HCEC 1CT (cell line): ENCODE data around the gene BEST2.
"Not testable (repeated sequence)": the region's sequence is repeated elsewhere in the genome, so short reads cannot be mapped to it uniquely, and the experiment has no call there.

Source experiments
- DNase-seq: peaks from one replicate; pipeline ENCODE4 v3.0.0-alpha.2; 2017

BEST2 gene

DNA sequence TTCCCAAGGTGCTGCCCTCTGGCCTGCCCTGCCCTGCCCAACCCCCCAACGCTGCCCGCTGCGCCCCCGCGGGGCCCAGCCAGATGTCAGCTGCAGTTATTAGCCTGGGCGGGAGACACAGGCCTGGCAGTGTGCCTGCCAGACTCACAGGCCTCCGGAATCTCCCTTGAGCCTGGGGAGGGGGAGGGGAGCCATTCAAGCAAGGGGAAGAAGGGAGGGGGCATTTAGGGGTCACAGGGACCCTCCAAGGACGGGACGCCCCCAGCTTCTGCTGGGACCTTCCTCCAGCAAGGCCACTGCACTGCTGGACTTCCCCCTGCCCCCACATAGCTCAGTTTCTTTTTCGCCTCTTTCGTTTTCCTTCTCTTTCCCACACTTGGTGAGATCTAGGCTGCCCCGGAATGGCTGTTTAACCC, 37.1 kb downstream of the BEST2 start:
- DNase-seq, result peak; percentile 79

DNA sequence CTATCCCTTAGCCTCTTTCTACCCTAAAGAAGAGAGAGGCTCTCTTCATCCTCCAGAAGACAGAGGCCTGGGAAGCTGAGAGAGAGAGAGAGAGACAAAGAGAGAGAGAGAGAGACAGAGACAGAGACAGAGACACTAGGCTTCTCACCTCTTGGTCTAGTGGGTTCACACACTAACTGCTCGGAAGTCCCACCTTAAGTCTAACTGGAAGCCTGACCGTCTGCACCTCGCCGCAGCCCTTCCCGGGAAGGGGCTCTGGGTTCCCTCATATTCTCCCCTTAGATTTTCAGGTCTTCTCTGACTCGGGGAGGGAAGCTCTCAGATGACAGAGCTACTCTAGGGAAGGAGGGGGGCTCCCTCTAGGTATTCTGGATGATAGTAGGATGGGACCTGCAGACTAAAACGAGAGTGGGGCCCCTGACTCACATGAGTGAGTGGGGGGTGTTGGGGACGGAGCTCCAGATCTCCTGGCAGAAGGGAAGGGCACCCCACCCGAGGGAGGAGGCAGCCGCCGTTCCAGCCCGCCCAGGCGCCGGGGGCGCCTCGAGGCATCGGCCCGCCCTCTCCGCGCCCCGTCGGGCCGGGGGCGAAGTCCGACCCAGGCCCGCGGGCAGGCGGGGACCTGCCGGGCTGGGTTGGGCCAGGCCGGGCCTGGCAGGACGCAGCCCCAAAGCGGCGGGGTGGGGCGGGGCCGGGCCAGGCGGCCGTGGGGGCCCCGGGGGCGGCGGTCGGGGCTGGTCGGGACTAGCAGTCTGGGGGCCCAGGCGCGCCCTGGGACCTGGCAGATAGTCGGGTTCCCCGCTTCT, 37.7 kb downstream of the BEST2 start:
- no peak for DNase-seq

DNA sequence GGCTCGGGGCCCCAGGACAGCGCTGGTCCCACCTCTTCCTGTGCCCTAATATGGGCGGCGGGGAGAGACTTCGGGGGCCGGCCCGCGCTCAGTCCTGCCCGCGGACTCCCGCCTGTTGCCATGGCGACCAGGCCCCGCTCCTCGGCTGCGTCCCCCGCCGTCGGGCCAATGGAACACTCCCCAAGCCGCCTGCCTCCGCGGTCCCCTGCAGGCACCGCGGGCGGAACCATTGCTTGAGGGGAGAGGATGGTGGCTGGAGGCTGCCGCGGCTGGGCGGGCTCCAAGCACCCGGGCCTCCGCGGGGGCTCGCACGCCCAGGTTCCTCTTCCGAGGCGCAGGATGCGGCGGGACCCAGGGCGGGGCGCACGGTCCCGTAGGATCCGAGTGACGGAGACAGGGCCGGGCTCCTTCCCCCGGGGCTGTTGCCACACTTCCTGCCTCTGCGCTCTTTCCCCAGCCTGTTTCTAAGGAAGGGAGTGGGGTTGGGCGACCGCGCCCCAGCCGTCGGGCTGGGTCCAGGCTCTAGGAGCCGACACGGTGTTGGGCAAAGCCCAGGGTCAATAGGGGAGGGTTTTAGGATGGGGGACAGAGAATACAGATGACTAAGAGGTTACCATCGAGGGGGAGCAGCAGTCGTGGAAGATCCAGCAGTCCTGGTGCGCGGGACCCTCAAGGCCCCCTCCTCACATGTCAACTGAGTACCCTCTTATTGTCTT, 38.5 kb downstream of the BEST2 start:
- peak; percentile 98 for DNase-seq

DNA sequence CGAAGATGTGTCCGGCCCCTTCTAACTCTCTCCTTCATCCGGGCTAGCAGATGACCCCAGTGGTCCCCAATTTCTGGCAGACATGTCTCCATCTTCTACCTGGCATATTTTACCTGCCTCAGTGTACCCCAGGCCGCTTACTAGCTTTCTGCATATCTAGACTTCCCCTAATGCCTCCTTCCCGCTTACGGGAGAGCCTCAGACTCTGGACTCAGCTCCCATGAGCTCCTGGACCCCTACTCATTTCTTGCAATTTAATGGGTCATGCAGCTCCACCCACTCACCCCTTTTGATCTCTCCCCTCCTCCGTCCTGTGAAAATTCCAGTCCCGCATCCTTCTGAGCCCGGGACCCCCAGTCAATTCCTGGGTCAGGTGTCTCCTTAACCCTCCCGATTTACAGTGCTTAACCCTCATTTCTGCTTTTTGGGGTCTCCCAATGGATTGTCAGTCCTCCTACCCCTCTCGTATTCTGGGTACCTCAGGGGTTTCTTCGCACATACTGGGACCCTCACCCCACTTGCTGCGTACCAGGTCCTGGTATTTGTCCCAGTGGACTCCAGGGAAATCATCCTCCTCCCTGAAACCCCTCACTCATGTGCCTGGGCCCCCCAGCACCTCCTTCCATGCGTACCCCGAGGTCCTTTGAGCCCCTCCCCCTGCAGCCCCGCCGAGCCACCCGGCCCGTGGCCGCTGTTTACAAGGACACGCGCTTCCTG, 39.2 kb downstream of the BEST2 start:
- peak; percentile 11 for DNase-seq

DNA sequence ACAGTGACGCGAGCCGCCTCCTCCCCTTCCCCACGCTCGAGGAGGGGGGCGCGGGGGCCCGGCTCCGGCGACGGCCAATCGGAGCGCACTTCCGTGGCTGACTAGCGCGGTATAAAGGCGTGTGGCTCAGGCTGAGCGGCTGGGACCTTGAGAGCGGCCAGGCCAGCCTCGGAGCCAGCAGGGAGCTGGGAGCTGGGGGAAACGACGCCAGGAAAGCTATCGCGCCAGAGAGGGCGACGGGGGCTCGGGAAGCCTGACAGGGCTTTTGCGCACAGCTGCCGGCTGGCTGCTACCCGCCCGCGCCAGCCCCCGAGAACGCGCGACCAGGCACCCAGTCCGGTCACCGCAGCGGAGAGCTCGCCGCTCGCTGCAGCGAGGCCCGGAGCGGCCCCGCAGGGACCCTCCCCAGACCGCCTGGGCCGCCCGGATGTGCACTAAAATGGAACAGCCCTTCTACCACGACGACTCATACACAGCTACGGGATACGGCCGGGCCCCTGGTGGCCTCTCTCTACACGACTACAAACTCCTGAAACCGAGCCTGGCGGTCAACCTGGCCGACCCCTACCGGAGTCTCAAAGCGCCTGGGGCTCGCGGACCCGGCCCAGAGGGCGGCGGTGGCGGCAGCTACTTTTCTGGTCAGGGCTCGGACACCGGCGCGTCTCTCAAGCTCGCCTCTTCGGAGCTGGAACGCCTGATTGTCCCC, 39.9 kb downstream of the BEST2 start, which contains the start of gene JUNB:
Gene JUNB (plus strand): TSS at position 142 of the 706 bp plus-strand sequence. CDS start 286 bp downstream, at position 428.
- DNase-seq, result peak; percentile 98

DNA sequence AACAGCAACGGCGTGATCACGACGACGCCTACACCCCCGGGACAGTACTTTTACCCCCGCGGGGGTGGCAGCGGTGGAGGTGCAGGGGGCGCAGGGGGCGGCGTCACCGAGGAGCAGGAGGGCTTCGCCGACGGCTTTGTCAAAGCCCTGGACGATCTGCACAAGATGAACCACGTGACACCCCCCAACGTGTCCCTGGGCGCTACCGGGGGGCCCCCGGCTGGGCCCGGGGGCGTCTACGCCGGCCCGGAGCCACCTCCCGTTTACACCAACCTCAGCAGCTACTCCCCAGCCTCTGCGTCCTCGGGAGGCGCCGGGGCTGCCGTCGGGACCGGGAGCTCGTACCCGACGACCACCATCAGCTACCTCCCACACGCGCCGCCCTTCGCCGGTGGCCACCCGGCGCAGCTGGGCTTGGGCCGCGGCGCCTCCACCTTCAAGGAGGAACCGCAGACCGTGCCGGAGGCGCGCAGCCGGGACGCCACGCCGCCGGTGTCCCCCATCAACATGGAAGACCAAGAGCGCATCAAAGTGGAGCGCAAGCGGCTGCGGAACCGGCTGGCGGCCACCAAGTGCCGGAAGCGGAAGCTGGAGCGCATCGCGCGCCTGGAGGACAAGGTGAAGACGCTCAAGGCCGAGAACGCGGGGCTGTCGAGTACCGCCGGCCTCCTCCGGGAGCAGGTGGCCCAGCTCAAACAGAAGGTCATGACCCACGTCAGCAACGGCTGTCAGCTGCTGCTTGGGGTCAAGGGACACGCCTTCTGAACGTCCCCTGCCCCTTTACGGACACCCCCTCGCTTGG, 40.7 kb downstream of the BEST2 start:
- peak; percentile 52 for DNase-seq

DNA sequence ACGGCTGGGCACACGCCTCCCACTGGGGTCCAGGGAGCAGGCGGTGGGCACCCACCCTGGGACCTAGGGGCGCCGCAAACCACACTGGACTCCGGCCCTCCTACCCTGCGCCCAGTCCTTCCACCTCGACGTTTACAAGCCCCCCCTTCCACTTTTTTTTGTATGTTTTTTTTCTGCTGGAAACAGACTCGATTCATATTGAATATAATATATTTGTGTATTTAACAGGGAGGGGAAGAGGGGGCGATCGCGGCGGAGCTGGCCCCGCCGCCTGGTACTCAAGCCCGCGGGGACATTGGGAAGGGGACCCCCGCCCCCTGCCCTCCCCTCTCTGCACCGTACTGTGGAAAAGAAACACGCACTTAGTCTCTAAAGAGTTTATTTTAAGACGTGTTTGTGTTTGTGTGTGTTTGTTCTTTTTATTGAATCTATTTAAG, 41.3 kb downstream of the BEST2 start:
- no peak for DNase-seq

DNA sequence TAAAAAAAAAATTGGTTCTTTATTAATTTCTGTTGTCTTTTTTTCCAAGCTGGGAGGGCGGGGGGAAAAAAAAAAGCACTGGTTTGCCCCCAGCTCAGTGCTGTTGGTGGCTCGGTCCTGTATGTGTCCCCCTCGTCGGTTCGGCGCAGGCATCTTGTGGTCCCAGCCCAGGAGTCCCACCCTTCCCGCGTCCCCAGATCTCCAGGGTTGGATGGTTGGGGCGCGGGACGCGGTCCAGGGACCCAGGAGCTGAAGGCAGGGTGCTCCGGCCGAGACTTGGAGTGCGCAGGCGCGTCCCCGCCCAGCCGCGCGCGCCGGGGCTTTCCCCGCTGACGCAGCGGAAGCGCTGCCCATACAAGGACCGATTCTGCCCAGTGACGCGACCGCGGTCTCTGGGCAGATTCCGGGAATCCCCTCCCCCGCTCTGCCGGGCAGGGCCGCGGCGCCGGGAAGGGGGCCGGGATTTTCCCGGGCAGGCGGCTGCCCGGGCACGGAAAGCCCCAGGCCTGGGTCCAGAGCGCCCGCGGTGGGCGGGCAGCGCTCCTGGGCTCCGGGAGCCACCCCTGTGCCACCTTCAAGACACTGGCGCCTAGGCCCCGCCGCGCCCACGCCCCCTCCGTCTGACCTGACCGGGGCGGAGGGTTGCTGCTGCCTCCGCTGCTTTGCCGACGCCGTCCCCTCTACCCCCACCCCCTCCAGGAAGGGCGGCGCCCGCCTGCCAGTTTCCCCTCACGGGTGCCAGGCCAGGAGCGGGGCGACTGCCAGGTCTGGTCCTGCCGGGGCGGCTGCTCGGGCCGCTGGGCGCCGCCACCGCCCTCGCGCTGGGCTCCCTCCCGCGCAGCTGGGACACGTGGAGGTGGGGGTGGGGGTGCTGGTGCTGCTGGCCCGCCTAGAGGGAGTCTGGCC, 42.0 kb downstream of the BEST2 start:
- peak; percentile 85 for DNase-seq

DNA sequence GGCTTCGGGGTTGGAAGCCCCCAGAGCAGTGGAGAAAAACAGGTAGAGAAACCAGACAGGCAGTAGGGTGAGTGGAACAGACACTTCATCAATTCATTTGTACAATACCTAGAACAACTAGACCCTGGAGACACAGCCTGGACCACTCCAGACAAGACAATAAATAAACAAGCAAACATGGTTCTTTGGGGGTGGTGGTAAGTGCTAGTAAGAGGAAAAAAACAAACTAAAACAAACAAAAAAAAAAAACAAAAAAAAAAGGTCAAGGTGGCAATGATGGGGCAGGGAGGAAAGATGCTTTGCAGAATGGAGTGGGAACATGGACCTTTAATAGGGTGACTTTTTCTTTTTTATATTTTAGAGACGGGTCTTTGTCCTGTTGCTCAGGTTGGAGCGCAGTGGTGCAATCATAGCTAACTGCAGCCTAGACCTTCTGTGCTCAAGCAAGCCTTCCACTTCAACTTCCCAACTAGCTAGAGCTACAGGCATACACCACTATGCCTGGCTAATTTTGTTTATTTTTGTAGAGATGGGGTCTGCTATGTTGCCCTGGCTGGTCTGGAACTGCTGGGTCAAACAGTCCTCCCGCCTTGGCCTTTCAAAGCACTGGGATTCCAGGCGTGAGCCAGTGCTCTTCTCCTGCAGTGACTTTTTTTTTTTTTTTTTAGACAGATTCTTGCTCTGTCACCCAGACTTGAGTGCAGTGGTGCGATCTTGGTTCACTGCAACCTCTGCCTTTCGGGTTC, 42.8 kb downstream of the BEST2 start:
- DNase-seq, result no peak

DNA sequence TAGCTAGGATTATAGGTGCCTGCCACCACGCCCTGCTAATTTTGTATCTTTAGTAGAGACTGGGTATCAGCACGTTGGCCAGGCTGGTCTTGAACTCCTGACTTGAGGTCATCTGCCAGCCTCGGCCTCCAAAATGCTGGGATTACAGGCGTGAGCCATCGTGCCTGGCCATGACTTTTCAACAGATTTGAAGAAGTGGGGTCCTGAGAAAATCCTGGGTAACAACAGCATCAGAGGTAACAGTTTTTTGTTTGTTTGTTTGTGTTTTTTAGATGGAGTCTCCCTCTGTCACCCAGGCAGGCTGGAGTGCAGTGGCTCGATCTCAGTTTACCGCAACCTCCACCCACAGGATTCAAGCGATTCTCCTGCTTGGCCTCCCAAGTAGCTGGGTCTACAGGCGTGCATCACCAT, 43.4 kb downstream of the BEST2 start:
- no peak for DNase-seq

DNA sequence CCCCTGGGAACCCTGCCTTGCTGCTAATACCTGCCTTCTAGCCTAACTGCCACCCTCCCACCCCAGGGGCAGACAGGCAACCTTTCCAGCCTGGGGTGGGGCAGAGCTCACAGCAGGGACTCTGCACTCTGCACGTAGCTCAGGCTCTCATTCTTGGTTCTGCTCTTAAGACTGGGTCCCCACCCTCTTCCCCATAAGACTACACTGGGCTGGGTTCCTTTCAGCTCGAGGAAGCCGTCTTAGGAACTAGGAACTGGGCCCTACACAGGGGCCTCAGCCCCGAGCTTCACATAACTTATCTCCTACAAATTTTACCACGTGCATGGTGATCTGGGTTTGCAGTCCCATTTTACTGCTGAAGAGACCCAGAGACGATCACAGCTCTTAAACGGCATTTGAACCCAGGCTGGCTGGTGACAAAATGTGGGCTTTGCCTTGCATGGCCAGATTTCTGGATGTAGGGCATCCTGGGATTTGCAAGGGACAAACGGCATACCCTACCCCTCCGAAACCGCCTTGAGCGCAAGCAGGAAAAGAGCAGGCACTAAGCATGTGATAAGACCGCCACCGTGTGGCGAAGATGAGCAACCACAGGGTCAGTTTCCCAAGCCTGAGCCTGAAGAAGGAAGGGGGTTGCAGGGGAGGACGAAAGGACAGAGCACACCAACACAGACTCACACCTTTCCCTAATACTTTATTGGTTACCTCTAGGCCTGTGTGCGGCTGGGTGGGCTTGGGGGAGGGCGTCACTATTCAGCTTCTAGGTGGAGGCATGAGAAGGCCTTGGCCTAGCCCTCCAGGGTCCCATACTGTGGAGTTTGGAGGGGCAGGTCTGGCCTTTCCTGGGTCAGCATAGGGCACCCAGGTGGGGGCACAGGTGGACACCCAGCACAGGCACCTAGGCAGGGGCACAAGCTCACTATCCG, 44.8 kb downstream of the BEST2 start:
- DNase-seq, result peak; percentile 76

DNA sequence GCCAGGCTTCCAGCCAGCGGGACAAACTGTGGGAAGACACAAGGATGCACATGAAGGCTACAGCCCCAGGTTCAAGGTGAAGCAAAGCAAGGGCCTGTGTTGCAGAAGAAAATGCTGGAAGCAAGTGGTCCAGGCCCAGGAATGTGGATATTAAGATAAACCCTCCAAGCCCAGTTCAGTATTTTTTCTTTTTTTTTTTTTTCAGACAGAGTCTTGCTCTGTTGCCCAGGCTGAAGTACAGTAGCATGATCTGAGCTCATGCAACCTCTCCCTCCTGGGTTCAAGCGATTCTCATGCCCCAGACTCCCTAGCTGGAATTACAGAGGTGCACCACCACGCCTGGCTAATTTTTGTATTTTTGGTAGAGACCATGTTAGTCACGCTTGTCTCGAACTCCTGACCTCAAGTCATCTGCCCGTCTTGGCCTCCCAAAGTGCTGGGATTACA, 45.6 kb downstream of the BEST2 start:
- no peak for DNase-seq

DNA sequence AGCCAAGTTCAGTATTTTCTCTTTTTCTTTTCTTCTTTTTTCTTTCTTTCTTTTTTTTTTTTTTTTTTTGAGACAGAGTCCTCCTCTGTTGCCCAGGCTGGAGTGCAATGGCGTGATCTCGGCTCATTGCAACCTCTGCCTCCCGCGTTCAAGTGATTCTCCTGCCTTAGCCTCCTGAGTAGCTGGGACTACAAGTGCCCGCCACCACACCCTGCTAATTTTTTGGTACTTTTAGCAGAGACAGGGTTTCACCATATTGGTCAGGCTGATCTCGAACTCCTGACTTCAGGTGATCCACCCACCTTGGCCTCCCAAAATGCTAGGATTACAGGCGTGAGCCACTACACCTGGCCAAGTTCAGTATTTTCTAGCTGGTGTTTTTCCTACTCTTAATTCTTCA, 46.0 kb downstream of the BEST2 start:
- not testable (repeated sequence) for DNase-seq

DNA sequence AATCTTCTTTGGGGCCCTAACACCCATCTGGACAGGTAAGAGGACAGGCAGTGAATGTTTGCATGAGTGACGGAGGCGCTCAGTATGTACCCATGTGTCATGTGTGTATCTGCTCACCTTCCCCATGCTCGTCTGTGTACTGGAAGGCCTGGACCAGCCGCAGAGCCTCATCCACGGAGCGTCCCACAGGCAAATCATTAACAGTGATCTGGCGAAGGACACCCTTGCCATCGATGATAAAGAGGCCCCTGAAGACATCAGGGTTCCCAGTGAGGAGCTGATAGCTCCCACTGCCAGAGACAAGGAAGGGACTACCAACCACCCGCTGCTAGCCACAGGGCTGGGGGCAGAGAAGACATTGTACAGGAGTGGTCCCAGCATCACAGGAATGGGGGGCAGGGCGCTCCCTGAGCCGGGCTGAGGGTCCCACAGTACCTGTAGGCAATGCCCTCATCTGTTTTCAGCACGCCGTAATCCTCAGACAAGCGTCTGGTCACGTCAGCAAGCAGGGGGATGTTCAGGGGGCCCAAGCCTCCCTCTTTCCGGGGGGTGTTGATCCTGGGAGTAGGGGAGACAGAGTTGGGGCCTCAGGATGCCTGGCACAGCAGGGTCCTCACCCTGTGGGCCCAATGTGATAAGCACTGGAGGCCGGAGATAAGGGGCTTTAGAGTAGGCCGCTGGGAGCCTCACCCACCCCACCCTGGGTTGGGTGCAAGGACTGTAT, 48.3 kb downstream of the BEST2 start:
- no peak for DNase-seq

DNA sequence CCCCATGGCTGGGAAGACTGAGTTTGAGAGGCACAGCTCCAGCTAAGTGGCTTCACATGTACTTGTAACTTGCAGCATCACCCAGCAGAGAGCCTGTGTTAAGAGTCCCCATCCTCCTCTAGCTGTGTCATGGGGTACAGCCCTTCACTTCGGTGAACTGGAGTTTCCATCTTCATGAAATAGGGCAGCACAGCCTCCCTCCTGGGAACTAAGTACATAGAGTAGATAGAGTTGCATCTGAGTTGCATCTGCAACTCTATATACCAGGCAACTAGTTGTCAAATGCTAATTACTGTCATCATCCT, 48.8 kb downstream of the BEST2 start:
- no peak for DNase-seq

DNA sequence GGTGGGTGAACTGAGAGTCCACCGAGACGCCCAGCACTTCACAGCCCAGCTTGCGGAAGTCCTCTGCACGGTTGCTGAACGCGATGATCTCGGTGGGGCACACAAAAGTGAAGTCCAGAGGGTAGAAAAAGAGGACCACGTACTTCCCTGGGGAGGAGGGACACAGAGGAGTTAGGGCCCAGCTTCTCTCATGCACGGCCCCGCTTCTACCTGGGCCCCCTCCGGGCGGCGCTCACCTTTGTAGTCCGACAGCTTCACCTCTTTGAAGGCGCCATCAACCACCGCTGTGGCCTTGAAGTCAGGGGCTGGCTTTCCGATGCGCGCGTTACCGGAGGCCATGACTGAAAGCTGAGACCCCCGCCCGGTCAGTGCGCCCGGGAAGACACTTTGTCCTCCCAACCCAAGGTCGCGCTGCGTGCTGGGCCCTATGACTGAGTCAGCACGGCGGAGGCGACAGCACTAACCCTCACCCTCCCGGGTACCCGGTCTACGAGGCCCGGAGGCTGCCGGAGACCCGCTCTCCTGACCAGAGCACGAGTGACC, 49.4 kb downstream of the BEST2 start:
- DNase-seq, result no peak

DNA sequence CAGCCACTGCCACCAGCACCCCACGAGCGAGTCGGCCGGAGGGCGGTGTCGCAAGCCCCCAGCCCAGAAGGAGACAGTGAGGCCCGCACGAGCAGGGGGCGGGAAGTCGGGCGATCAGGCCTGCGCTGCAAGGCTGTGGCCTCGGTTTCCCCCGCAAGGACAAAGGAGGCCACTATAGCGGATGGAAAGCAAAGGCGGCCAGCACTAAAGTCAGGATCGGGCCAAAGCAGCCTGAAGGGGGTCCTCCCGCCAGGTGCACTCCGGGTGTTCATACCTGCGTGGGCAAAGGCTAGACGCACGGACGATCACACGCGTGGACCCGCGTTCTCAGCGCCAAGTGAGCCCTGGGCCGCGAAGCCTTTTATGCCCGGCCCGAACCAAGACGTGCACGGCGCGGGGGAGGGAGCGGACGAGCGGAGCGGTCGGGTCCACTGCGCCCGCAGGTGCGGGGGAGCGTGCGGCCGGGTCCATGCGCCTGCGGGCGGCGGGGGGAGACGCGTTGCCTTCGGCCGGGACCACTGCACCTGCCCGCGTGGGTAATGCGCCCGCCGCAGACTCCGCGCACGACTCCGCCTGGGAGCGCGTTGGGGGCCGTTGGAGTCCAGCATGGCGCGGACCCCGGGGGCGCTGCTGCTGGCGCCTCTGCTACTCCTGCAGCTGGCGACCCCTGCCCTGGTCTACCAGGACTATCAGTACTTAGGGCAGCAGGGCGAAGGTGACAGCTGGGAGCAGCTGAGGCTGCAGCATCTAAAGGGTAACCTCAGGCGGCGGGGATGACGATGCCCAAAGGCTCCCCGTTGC, 50.1 kb downstream of the BEST2 start, which contains the start of the genes PRDX2 and THSD8:
Gene PRDX2 (minus strand): TSS at position 335 of the 801 bp plus-strand sequence. CDS start 539 bp downstream, outside the sequence.
Gene THSD8 (plus strand): TSS at position 604 of the 801 bp plus-strand sequence. CDS start 3 bp downstream, at position 607.
- DNase-seq, result peak; percentile 67
